Measurements from ENCODE around the gene ZNF692.

ZNF692 gene

GRCh38 chr1:248824701-248825100 lies 34.2 kb downstream of the ZNF692 start:
- no peak for DNase-seq

DNA sequence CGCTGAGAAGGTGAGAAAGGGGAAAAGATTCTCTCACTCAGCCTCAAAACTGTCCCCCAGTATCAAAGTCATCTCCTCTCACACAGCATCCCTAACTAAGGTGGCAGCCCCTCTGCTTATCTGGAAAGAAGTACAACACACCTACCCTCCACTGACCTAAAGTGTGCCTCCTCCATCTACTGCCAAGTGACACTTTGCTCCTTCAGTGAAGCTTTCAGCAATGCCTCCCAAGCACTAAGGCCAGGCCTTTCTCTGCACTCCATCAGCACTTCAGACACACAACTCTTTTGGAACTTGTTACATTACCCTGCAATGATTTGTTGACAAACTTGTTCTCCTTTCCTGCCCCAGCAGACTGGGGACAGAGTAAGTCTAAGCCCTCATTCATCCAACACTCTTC lies 34.6 kb downstream of the ZNF692 start:
- DNase-seq: no peak

- peak; percentile 60 for DNase-seq
These were observed 35.3 kb downstream of the ZNF692 start for GRCh38 chr1:248823517-248824001.

DNA sequence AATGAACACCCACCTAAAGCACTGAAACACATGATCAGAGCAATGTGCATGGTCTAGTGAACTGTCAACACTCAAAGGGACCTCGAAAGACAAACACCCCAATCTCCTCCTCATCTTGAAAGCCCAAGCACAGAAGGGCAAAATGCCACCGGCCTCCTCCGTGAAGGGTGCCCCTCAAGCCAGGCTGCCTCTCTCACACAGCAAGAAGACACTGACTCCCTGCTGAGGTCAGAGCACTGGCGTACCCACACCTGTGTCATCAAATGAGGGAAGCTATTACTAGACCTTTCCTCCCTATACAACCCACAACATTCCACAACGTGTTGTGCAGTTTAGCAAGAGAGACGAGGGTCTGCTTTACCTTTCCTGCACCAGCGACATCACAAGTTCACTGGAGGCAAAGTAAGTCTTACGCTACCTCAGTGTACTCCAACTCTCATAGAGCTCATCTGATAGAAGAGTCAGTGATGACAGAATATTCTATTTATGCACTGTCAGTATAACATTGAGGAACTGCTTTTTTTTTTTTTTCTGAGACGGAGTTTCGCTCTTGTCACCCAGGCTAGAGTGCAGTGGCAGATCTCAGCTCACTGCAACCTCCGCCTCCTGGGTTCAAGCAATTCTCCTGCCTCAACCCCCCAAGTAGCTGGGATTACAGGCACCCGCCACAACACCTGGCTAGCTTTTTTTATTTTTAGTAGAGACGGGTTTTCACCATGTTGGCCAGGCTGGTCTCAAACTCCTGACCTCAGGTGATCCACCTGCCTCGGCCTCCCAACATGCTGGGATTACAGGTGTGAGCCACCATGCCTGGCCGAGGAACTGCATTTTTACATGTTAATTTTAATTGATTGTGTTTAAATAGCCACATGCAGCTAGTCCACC lies 36.5 kb downstream of the ZNF692 start:
- no peak for DNase-seq

- DNase-seq: no peak
These were observed 37.2 kb downstream of the ZNF692 start for GRCh38 chr1:248821641-248822040.

DNA sequence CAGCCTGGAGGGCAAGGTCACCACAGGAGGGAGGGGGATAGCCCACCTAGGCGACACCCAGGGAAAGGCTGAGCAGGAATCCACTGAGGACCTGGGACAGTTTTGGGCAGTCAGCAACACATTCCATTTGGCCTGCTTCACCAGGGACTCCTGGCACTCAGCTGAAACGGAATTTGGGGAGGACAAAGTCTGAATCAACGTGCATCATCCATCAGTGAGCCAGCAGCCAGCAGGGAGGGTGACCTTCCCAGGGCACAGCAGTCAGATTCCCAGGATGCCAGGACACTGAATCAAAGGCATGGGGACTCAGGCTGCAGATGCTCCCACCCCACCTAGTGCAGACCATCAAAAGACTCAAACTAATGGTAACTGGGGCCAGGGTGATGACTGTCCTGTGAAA lies 37.8 kb downstream of the ZNF692 start:
- peak; percentile 88 for DNase-seq

DNA sequence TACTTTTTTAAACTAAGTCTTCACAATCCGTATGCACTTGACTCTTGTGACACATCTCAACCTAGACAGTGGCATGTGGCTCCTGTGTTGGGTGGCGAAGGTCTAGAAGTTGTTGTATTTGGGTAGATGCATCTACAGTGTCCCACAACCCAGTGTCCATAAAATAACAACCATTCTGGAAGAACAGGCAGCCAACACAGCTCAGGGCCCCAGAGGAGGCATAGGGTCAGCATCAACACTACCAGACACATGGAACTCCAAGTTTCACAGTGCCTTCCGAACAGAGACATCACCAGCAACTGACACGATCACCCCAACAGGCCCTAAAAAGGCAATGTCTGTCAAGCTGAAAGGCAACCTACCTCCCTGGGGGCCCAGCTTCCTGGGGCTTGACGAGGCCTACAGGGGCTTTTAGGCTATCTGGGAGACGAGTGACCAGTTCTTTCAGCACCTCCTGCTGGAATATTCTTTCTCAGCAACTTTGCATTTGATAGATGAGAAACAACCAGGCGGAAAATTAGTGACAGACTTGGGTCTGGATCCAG lies 38.8 kb downstream of the ZNF692 start:
- DNase-seq: no peak

DNA sequence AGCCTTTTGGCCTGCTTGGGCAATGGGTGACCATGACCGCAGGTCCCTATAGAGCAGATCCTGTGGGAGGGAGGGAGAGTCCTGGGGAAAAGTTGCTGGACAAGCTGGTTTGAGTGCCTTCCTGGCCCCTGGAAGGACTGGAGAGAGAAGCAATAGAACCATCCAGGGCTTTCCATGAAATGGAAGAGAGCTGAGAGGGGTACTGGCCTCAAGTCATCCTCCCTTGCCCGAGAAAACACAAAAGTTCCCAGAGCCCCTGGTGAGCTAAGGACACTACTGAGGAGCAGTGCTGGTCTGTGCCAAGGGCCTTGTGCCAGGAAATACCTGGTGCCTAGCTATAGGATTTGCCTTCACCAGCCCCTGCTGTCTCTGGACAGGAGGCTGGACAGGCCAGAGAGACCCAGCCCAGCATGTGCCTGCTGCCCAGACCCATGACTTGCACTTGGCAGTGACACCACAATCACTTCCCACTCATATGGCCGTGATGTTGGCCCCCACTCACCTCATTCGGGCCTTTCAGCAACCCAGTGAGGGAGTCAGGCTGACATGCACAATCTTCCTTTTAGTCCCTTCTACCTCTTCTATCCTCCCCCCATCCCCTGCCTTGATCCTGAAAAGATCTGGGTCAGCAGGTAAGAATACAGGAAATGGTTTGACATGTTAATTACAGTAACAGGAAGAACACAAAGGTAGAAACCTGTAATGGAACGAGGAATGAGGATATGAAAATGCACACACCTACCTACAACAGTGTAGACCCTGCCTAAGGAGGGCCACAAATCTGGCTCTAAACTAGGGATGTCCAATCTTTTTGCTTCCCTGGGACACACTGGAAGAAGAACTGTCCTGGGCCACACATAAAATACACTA lies 40.1 kb downstream of the ZNF692 start:
- DNase-seq: no peak

- no peak for DNase-seq
These were observed 41.8 kb downstream of the ZNF692 start for GRCh38 chr1:248817065-248817464.

DNA sequence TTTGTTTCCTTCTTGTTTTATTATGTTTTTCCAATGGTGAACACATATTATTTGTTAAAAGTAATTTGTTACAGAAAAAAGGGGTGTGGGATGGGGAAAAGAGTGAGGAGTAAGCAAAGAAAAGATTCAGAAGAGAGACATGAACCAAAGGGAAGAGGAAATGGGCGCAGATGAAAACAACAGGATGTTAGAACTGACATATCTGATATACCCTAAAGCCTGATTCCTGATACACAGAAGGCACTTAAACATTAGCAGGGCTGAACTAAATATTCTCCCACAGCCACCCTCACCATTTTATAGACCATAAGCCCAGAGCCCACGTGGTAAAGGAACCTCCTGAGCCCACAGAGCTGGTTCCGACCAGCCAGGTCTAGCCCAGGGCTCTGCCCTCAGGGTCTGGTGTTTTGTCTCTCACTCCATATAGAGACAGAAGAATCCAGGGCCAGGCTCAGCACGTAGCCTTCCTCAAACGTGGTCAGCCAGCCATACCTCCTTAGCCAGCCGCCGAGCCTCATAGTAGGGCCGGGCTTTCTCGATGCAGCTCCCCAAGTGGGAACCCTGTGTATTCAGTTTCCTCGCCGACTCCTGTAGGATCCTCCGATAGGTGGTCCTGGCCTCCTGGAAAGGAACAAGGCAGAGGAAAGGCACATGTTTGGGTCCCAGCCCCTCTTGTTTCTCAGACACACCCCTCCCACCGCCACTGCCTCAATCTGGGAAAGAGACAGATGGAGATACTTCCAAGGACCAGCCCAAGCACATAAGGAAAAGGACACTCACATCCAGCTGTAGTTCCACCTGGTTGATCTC lies 42.6 kb downstream of the ZNF692 start:
- DNase-seq: no peak

GRCh38 chr1:248815407-248816034 lies 43.4 kb downstream of the ZNF692 start:
- DNase-seq: no peak

DNA sequence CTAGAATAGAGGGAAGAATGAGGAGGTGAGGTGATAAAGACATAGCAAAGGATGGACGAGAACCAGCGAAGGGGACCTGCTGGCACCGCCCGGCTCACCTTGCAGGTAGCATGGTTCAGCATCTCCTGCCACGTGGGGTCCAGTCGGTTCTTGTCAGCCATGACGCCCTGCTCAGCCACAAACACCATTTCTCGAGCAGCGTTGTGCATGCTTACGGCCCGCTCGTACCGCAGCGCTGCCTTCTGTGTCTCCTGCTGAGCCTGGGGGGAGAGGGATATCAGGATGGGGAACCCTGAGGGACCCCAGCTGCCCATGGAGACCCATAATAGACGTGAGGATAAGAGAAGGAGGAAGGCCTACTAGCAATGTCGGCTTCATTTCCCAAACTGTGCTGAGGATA lies 44.5 kb downstream of the ZNF692 start:
- no peak for DNase-seq

DNA sequence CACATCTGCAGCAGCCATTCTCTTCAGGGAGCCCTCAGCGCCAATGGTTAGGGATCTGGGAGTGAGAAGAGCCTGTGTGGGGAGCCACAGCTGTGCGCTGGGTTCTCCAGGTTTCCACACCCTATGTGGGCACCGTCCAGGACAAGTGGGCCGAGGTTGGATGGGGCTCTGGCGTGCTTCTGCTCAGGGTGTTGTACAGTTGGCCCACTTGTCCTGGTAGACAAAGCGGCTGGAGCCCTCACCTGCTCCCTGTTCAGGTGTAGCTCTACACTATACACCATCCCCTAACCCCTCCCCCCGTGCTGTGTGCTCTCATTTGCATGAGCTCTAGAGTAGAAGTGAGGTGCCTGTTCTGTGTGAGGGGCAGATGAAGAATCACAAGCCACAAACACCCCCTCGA lies 45.3 kb downstream of the ZNF692 start:
- DNase-seq: no peak

DNA sequence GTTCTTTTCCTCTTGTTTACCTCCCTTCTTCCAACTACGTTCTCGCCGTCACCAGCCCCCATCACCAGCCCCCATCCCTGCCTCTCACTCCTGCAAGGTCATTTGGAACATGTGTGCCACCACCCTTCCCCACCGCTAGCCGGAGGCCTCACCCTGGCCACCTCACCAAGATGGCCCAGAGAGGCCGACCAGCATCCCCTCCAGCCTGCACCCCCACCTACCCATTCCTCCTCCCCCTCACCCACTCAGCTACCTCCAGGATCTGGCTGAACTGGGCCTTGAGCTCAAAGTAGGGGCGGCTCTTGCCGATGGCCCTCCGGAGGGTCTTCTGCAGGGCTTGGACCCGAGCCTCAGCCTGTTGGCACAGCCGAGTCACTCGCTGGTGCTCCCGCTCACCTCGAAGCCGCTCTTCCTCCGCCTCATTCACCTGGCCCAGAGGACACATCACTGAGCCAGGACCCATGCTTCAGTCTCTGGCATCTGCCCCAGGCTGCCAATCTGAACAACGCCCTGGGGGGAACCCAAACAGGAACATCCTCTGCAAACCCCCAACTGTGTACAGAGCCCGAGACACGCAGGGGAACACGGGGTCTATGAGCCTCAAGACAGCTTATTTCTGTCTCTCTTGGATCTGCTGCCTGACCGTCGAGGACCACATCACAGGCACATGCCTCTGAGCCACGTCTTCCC lies 46.0 kb downstream of the ZNF692 start:
- no peak for DNase-seq

- DNase-seq: no peak
These were observed 47.1 kb downstream of the ZNF692 start for GRCh38 chr1:248811514-248812490.

DNA sequence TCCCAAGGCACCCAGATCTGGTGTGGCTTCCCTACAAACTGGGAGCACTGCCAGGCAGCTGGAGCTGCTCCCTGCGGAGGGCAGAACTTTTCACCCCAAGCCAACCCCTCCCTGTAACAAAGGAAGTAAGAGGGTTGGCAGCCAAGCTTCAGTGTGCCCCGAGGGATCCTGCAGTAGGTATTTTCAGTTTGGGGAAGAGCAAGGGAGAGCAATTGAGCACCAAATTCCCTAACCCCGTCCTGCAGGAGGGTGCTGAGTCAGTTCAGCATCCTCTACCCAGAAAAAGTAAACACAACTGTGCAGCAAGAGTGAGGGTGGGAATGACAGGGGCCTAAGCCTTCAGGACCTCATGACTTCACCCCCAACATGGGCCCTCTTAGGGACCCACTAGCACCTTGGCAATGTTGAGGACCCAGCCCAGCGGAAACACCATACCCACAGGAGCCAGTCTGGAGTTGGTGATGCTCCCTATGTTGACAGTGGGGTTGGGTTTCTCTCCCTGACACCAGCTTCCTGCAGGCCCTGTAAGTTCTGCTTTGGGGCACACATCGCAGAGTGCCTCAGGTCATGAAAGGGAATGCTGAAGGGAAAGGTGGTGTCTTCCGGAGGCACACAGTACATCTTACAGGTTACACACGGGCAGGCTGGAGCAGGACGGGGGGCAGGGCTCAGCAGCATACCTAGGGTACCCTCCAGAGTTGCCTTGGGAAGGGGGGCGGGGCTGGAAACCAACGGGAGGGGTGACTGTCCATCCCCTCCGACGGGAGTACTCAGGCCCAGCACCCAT lies 48.0 kb downstream of the ZNF692 start:
- DNase-seq: no peak

GRCh38 chr1:248810000-248810726 lies 48.7 kb downstream of the ZNF692 start:
- no peak for DNase-seq

DNA sequence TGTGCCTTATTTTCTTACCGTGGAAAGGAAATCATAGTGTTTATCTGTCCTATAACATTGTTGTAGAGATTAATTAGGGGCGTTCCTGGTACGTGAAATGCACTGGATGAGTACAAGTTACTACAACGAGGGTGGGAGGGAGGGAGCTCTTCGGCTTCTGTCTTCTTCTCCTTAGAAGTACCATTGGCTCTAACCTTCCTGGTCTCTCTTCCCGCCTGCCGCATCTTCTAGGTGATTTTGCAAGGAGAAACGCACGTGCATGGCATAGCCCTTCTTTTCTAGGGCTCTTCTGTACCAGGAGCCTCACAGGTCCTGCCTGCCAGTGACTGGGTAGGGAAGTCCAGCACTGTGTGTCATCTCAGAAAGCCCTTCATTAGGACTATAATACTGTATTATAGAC lies 50.0 kb downstream of the ZNF692 start:
- no peak for DNase-seq
